ENCODE data around the gene MSMP. TPM values are rescaled to one million over a fixed set of nuclear protein-coding genes. Genes with fewer than 3 reads are reported as not detected.
A peak's percentile ranks its signal among the peaks of the same experiment; 100 is the strongest.

MSMP gene
- total RNA-seq, 3 donors from 2014 or later: not detected

- H3K9me3 ChIP-seq: no peaks in the 10 kb centered on the region
- H3K36me3 ChIP-seq: peaks cover 10% of the 10 kb centered on the region
- peak overlapping the region; percentile 18 to 82 (median 74) for H3K4me3 ChIP-seq
- peak in 1 of 2 donors; percentile 79 for DNase-seq (ENCODE audit: low spot score in 2 of 2)
- TF ChIP-seq, protein P1, sequence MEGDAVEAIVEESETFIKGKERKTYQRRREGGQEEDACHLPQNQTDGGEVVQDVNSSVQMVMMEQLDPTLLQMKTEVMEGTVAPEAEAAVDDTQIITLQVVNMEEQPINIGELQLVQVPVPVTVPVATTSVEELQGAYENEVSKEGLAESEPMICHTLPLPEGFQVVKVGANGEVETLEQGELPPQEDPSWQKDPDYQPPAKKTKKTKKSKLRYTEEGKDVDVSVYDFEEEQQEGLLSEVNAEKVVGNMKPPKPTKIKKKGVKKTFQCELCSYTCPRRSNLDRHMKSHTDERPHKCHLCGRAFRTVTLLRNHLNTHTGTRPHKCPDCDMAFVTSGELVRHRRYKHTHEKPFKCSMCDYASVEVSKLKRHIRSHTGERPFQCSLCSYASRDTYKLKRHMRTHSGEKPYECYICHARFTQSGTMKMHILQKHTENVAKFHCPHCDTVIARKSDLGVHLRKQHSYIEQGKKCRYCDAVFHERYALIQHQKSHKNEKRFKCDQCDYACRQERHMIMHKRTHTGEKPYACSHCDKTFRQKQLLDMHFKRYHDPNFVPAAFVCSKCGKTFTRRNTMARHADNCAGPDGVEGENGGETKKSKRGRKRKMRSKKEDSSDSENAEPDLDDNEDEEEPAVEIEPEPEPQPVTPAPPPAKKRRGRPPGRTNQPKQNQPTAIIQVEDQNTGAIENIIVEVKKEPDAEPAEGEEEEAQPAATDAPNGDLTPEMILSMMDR (IDR thresholded peaks at IDR 0.05): no peak
- TF ChIP-seq POLR2AphosphoS5 (IDR thresholded peaks at IDR 0.05): peak; percentile 14 to 58 (median 39)
- TF ChIP-seq POLR2A (IDR thresholded peaks at IDR 0.05): no peak
- intact Hi-C loops (cut with DNase I; ENCODE audit: low total_unique reads): no loop called here
- no peaks in the 10 kb centered on the region for H3K27me3 ChIP-seq
- peaks cover 13 to 26% of the 10 kb centered on the region in 2 donors for H3K4me1 ChIP-seq
- H3K27ac ChIP-seq: peak overlapping the region; percentile 98 to 99
These were observed 25.8 kb downstream of the MSMP start for GRCh38 chr9:35728041-35728971.

GRCh38 chr9:35727676-35728040 lies 26.4 kb downstream of the MSMP start:
- peak overlapping the region; percentile 5 to 82 (median 74) for H3K4me3 ChIP-seq
- DNase-seq (ENCODE audit: low spot score in 2 of 2): no peak
- TF ChIP-seq POLR2A (IDR thresholded peaks at IDR 0.05) (no peak), POLR2AphosphoS5 (IDR thresholded peaks at IDR 0.05) (no peak)
- TF ChIP-seq, protein P1 (IDR thresholded peaks at IDR 0.05): no peak
- H3K27me3 ChIP-seq: no peaks in the 10 kb centered on the region
- H3K36me3 ChIP-seq: peaks cover 10% of the 10 kb centered on the region
- peaks cover 13 to 23% of the 10 kb centered on the region in 2 donors for H3K4me1 ChIP-seq
- H3K27ac ChIP-seq: peak overlapping the region; percentile 98 to 99
- intact Hi-C loops (cut with DNase I; ENCODE audit: low total_unique reads): no loop called here
- no peaks in the 10 kb centered on the region for H3K9me3 ChIP-seq

DNA sequence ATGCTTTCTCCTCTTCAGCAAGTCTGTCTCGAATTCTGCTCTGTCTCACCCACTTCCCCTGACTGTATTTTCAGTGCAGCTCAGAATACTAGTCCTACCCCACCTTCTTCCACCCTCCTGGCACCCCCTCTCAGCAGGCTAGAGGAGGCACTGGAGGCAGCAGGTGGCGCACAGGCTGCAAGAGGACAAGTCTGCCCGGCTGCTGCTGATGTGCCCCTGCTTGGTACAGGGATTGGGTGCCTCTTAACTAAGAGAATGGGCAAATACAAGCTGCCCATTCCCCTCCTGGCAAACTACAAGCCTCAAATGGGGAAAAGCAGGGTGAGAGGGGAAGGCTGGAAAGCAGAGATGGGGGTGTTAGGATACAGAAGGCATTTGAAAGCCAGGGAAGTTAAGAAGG lies 27.1 kb downstream of the MSMP start:
- Histone ChIP-seq H3K4me1 (peaks cover 13 to 23% of the 10 kb centered on the region in 2 donors), H3K36me3 (peaks cover 10% of the 10 kb centered on the region), H3K9me3 (no peaks in the 10 kb centered on the region), H3K27me3 (no peaks in the 10 kb centered on the region), H3K4me3 (peak overlapping the region in 1 of 3 donors; percentile 74), H3K27ac (peak overlapping the region; percentile 98 to 99)
- TF ChIP-seq POLR2AphosphoS5 (IDR thresholded peaks at IDR 0.05) (no peak), POLR2A (IDR thresholded peaks at IDR 0.05) (no peak)
- TF ChIP-seq, protein P1 (IDR thresholded peaks at IDR 0.05): no peak
- DNase-seq (ENCODE audit: low spot score in 2 of 2): no peak
- intact Hi-C loops (cut with DNase I; ENCODE audit: low total_unique reads): no loop called here

- Histone ChIP-seq H3K36me3 (peaks cover 10% of the 10 kb centered on the region), H3K4me3 (no peak overlapping the region), H3K27me3 (no peaks in the 10 kb centered on the region), H3K27ac (no peak overlapping the region), H3K4me1 (peaks cover 13 to 17% of the 10 kb centered on the region in 2 donors), H3K9me3 (no peaks in the 10 kb centered on the region)
- no peak for DNase-seq (ENCODE audit: low spot score in 2 of 2)
- no peak for TF ChIP-seq POLR2A (IDR thresholded peaks at IDR 0.05)
- TF ChIP-seq, protein P1 (IDR thresholded peaks at IDR 0.05): no peak
- TF ChIP-seq POLR2AphosphoS5 (IDR thresholded peaks at IDR 0.05): no peak
- intact Hi-C loops (cut with DNase I; ENCODE audit: low total_unique reads): no loop called here
These were observed 28.7 kb downstream of the MSMP start for GRCh38 chr9:35725362-35725761.

DNA sequence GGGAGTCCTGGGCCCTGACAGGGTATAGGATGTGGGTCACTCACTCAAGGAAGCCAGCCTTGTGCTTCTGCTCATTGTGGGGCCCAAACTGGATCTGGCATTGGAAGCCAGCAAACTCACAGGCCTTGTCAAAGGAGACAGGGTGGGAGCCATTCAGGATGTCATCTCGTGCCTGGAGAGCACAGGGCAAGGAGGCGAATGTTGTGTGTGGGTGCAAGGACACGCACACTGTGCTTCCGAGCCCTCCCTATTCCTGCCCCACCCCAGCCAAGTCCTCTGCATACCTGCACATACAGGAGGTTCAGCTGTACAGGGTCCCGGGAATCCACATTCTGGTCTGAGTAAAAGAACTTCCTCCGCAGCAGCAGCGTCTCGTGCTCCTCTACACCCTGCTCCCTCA lies 30.2 kb downstream of the MSMP start:
- intact Hi-C loops (cut with DNase I; ENCODE audit: low total_unique reads): no loop called here
- TF ChIP-seq POLR2AphosphoS5 (IDR thresholded peaks at IDR 0.05) (no peak), POLR2A (IDR thresholded peaks at IDR 0.05) (no peak)
- TF ChIP-seq, protein P1 (IDR thresholded peaks at IDR 0.05): no peak
- H3K36me3 ChIP-seq: peaks cover 20% of the 10 kb centered on the region

More for the DNA sequence above, 30.2 kb downstream of the MSMP start:
- Histone ChIP-seq H3K4me3 (no peak overlapping the region), H3K27ac (no peak overlapping the region), H3K9me3 (no peaks in the 10 kb centered on the region), H3K4me1 (peaks cover 6 to 17% of the 10 kb centered on the region in 2 donors), H3K27me3 (no peaks in the 10 kb centered on the region)
- no peak for DNase-seq (ENCODE audit: low spot score in 2 of 2)
